Liver (tissue), 9 donors: Measurements from ENCODE around the gene PCED1B. TPM values are rescaled to one million over a fixed set of nuclear protein-coding genes. Genes with fewer than 3 reads are reported as not detected.

Experiments used
- DNase-seq: peaks from one replicate; pipeline ENCODE4 v3.0.0-alpha.2; 2017; ENCODE audit warnings: low spot score
- H3K27ac ChIP-seq, 2 donors: one replicate each; pipeline ENCODE4 v1.7.0; 2013; ENCODE audit warnings: inconsistent platforms in 2 of 2, low read length in 2 of 2, control low read depth in 1 of 2, low read depth in 1 of 2, mild to moderate bottlenecking in 1 of 2
- H3K27me3 ChIP-seq, 4 donors: one replicate each; pipeline versions ENCODE4 v1.6.1 to v1.7.0; 2013; ENCODE audit warnings: low read length in 3 of 4, inconsistent platforms in 1 of 4, mild to moderate bottlenecking in 1 of 4, moderate library complexity in 1 of 4; ENCODE audit not compliant: control insufficient read depth in 4 of 4, insufficient read depth in 4 of 4
- H3K36me3 ChIP-seq, 4 donors: one replicate each; pipeline versions ENCODE4 v1.6.1 to v1.7.0; 2013; ENCODE audit warnings: low read length in 3 of 4, mild to moderate bottlenecking in 3 of 4, low read depth in 1 of 4, moderate library complexity in 1 of 4; ENCODE audit not compliant: control insufficient read depth in 4 of 4, insufficient read depth in 3 of 4
- H3K4me1 ChIP-seq, 4 donors: one replicate each; pipeline versions ENCODE4 v1.6.1 to v1.7.0; 2013; ENCODE audit warnings: low read length in 3 of 4, mild to moderate bottlenecking in 3 of 4, moderate library complexity in 1 of 4; ENCODE audit not compliant: control insufficient read depth in 4 of 4, insufficient read depth in 4 of 4
- H3K4me3 ChIP-seq, 3 donors: one replicate each; pipeline versions ENCODE4 v1.6.1 to v1.7.0; 2013; ENCODE audit warnings: low read length in 3 of 3, control low read depth in 1 of 3, low read depth in 1 of 3, mild to moderate bottlenecking in 1 of 3
- H3K9ac ChIP-seq, 2 donors: one replicate each; pipeline ENCODE4 v1.7.0; 2013; ENCODE audit warnings: low read length in 2 of 2, mild to moderate bottlenecking in 2 of 2, moderate library complexity in 2 of 2, control low read depth in 1 of 2, low read depth in 1 of 2
- H3K9me3 ChIP-seq, 4 donors: one replicate each; pipeline versions ENCODE4 v1.6.1 to v1.7.0; 2013; ENCODE audit warnings: low read length in 3 of 4; ENCODE audit not compliant: control insufficient read depth in 4 of 4
- ATF3 ChIP-seq: IDR thresholded peaks from 2 replicates; pipeline ENCODE4 v1.6.1; 2016; ENCODE audit warnings: antibody characterized with exemption
- CTCF ChIP-seq: fragments of 150-350 bp; IDR thresholded peaks from 2 replicates; pipeline ENCODE4 v1.5.1; 2017; ENCODE audit warnings: improper control_type of control experiment, low read depth, low read length; ENCODE audit not compliant: missing input control
- EGR1 ChIP-seq, 2 donors: IDR thresholded peaks; 2 replicates each; pipeline ENCODE4 v1.6.1; 2016 to 2018; ENCODE audit warnings: antibody characterized with exemption in 2 of 2, low read depth in 2 of 2
- FOXA1 ChIP-seq: IDR thresholded peaks from 2 replicates; pipeline ENCODE4 v1.6.1; 2016; ENCODE audit warnings: antibody characterized with exemption
- GABPA ChIP-seq, 2 donors: IDR thresholded peaks in 1 of 2; conservative IDR thresholded peaks in 1 of 2; 2 replicates each; pipeline ENCODE4 v1.6.1; 2016; ENCODE audit warnings: antibody characterized with exemption in 2 of 2, mild to moderate bottlenecking in 1 of 2, moderate library complexity in 1 of 2
- HNF4A ChIP-seq, 2 donors: conservative IDR thresholded peaks; 2 replicates each; pipeline ENCODE4 v1.6.1; 2016; ENCODE audit warnings: antibody characterized with exemption in 2 of 2, mild to moderate bottlenecking in 2 of 2
- HNF4G ChIP-seq: IDR thresholded peaks from 2 replicates; pipeline ENCODE4 v1.6.1; 2016; ENCODE audit warnings: antibody characterized with exemption
- JUND ChIP-seq, 2 donors: IDR thresholded peaks; 2 replicates each; pipeline ENCODE4 v1.6.1; 2016; ENCODE audit warnings: antibody characterized with exemption in 2 of 2
- NR2F2 ChIP-seq: IDR thresholded peaks from 2 replicates; pipeline ENCODE4 v1.6.1; 2016; ENCODE audit warnings: antibody characterized with exemption
- RAD21 ChIP-seq, 2 donors: IDR thresholded peaks; 2 replicates each; pipeline ENCODE4 v1.6.1; 2016; ENCODE audit warnings: antibody characterized with exemption in 2 of 2, mild to moderate bottlenecking in 2 of 2
- RXRA ChIP-seq, 2 donors: IDR thresholded peaks; 2 replicates each; pipeline ENCODE4 v1.6.1; 2017 to 2018; ENCODE audit warnings: antibody characterized with exemption in 2 of 2, mild to moderate bottlenecking in 1 of 2
- SP1 ChIP-seq: IDR thresholded peaks from 2 replicates; pipeline ENCODE4 v1.6.1; 2018; ENCODE audit warnings: antibody characterized with exemption, mild to moderate bottlenecking
- TAF1 ChIP-seq: conservative IDR thresholded peaks from 2 replicates; pipeline ENCODE4 v1.6.1; 2016; ENCODE audit warnings: antibody characterized with exemption, mild to moderate bottlenecking
- YY1 ChIP-seq: IDR thresholded peaks from 2 replicates; pipeline ENCODE4 v1.6.1; 2016; ENCODE audit warnings: antibody characterized with exemption, mild to moderate bottlenecking
- ZBTB33 ChIP-seq: IDR thresholded peaks from 2 replicates; pipeline ENCODE4 v1.6.1; 2016; ENCODE audit warnings: antibody characterized with exemption
- WGBS: extraction: QIAGEN DNeasy Blood & Tissue Kit; methylation state at CpG from one replicate; pipeline ENCODE4 v1.1.7; 2013; 5-methylcytosine and 5-hydroxymethylcytosine counted together
- polyA plus RNA-seq, 2 donors: library from polyadenylated mRNA; stranded (reverse) in 1 of 2; unstranded in 1 of 2; fragments of 200-250 nt in 1 of 2; fragments of >200 nt in 1 of 2; fragmentation: Nextera tagmentation in 1 of 2; extraction: Ambion mirVana in 1 of 2; gene quantifications; one replicate each; pipeline versions ENCODE4 v1.2.1 to v1.2.3, GENCODE V29; 2013 to 2015
- total RNA-seq, 2 donors: library from RNA; depleted of rRNA; stranded (reverse); fragments of >200 nt; gene quantifications; one replicate each; pipeline ENCODE4 v1.2.3, GENCODE V29; 2014
- TF ChIP-seq, protein P1 (sequence below): IDR thresholded peaks from 2 replicates; pipeline ENCODE4 v1.6.1; 2016; ENCODE audit warnings: antibody characterized with exemption, mild to moderate bottlenecking
- donor health status: healthy.
- donor health status: healthy.
- donor health status: healthy.
- donor health status: healthy.
- donor health status: healthy.

The PCED1B gene
- total and polyA plus RNA-seq, 4 donors, result 0.51 to 1.8 (median 1.1) TPM

DNA sequence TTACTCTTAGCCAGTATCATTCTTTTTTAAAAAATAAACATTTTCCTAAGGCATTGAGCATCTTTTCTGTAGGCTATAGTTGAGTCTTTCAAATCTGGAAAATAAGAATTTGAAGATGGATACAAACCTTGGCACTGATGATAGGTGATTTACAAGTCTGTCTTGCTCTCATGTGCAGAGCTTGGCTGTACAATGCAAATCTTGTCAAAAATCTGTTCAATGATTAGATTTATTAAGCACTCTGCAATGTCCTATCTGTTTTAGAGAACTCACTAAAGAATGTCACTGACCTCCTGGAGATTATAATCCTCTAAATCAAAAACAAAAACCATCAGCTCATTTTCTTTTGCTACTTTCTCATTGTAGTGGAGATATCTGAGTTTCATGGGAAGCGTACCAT lies 43.2 kb downstream of the PCED1B start:
- WGBS, result 96% methylated on average over 1 of the region's 1 CpG
- TF ChIP-seq SP1 (no peak), HNF4A (conservative IDR thresholded peaks at IDR 0.05) (no peak), CTCF (no peak), HNF4G (no peak), RXRA (IDR thresholded peaks at IDR 0.05) (no peak), EGR1 (IDR thresholded peaks at IDR 0.05; ENCODE audit: low read depth in 2 of 2) (no peak), TAF1 (no peak), JUND (IDR thresholded peaks at IDR 0.05) (no peak), NR2F2 (no peak), GABPA (IDR thresholded peaks at IDR 0.05 in 1 of 2, conservative IDR thresholded peaks at IDR 0.05 in 1 of 2) (no peak), YY1 (no peak), FOXA1 (no peak), ATF3 (no peak), ZBTB33 (no peak)
- TF ChIP-seq, protein P1, sequence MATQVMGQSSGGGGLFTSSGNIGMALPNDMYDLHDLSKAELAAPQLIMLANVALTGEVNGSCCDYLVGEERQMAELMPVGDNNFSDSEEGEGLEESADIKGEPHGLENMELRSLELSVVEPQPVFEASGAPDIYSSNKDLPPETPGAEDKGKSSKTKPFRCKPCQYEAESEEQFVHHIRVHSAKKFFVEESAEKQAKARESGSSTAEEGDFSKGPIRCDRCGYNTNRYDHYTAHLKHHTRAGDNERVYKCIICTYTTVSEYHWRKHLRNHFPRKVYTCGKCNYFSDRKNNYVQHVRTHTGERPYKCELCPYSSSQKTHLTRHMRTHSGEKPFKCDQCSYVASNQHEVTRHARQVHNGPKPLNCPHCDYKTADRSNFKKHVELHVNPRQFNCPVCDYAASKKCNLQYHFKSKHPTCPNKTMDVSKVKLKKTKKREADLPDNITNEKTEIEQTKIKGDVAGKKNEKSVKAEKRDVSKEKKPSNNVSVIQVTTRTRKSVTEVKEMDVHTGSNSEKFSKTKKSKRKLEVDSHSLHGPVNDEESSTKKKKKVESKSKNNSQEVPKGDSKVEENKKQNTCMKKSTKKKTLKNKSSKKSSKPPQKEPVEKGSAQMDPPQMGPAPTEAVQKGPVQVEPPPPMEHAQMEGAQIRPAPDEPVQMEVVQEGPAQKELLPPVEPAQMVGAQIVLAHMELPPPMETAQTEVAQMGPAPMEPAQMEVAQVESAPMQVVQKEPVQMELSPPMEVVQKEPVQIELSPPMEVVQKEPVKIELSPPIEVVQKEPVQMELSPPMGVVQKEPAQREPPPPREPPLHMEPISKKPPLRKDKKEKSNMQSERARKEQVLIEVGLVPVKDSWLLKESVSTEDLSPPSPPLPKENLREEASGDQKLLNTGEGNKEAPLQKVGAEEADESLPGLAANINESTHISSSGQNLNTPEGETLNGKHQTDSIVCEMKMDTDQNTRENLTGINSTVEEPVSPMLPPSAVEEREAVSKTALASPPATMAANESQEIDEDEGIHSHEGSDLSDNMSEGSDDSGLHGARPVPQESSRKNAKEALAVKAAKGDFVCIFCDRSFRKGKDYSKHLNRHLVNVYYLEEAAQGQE, result no peak
- DNase-seq, result no peak
- no peak overlapping the region for H3K9ac ChIP-seq
- H3K36me3 ChIP-seq, result no peaks in the 10 kb centered on the region
- no peaks in the 10 kb centered on the region for H3K27me3 ChIP-seq
- no peak overlapping the region for H3K4me3 ChIP-seq
- H3K9me3 ChIP-seq, result no peaks in the 10 kb centered on the region
- H3K27ac ChIP-seq, result no peak overlapping the region
- no peaks in the 10 kb centered on the region for H3K4me1 ChIP-seq

DNA sequence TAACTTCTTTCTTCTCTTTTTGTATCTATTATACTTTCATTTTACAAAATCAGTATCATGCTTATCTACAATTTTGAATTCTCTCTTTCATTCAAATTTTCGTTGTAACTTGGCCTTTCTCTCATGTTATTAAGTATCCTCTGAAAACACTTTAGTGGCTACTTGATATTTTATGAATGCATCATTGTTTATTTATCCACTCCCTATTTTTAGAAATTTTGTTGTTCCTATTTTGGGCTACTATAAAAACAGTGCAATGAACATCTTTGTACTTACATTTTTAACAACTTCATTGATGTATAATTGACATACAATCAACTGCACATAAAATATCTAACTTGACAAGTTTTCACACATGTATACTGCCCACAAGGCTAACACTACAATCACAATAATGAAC lies 44.3 kb downstream of the PCED1B start:
- Histone ChIP-seq H3K4me1 (no peaks in the 10 kb centered on the region), H3K4me3 (no peak overlapping the region), H3K9ac (no peak overlapping the region), H3K27ac (no peak overlapping the region), H3K36me3 (no peaks in the 10 kb centered on the region), H3K27me3 (no peaks in the 10 kb centered on the region), H3K9me3 (no peaks in the 10 kb centered on the region)
- no peak for DNase-seq
- WGBS, result 64% methylated on average over 1 of the region's 1 CpG
- TF ChIP-seq ATF3 (no peak), NR2F2 (no peak), RAD21 (IDR thresholded peaks at IDR 0.05) (no peak), SP1 (no peak), RXRA (IDR thresholded peaks at IDR 0.05) (no peak)
